Measurements from ENCODE around the gene BRD4.
A peak's percentile ranks its signal among the peaks of the same experiment; 100 is the strongest.

BRD4 gene

DNA sequence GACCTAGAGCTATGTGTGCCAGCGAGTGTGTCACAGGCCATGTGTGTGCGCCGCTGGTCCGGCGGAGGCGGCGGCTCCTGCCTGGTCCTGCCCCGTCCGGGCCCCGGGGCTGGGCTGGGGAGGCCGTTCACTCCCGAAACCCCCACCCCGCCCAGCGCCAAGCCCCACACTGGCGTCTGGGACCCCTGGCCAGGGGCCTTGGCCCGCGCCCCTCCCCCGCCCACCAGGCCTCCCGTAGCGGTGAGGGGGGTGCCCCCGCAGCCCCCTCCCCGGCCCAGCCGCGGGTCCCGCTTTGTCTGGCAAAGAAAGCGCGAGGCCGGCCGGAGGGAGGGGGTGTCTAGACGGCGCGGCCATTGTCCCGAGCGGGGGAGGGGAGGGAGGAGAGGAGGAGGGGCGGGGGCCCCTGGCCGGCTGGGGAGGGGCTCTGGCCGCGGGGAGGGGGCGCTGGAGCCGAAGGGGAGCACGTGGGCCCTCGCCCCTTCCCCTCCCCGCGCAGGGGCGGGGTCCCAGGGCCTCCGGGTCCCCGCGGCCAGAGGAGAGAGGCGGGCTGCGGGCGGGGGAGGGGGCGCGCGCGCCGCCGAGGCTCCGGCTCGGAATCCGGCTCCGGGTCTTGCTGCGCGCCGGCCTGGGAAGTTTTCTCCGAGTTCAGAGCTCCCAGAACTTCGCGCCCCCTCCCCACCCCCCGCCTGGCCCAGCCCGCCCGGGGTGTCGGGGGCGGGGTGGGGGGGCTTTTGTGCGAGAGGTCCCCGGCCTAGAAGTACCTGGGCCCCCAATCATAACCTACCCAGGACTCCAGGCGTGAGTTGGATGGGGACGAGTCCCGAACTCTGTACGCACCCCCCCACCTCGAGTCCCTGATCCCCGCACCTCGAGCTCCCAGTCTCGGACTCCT lies 132.4 kb downstream of the BRD4 start:
- Histone ChIP-seq H3K27ac (peak overlapping the region; percentile 98 to 99), H3K4me3 (peak overlapping the region; percentile 78 to 96), H3K27me3 (no peaks in the 10 kb centered on the region), H3K9me3 (no peaks in the 10 kb centered on the region), H3K4me1 (peaks cover 0 to 52% (median 45%) of the 10 kb centered on the region in 4 donors), H3K36me3 (peaks cover 0 to 12% (median 9%) of the 10 kb centered on the region in 3 donors)
- DNase-seq: peak; percentile 39 to 84
- intact Hi-C loops (cut with DNase I; ENCODE audit: low total_unique reads): loop anchor here (5.0 kb wide), 1 partner anchor 52 kb away; no protein-coding TSS in a partner anchor
- TF ChIP-seq, protein P1, sequence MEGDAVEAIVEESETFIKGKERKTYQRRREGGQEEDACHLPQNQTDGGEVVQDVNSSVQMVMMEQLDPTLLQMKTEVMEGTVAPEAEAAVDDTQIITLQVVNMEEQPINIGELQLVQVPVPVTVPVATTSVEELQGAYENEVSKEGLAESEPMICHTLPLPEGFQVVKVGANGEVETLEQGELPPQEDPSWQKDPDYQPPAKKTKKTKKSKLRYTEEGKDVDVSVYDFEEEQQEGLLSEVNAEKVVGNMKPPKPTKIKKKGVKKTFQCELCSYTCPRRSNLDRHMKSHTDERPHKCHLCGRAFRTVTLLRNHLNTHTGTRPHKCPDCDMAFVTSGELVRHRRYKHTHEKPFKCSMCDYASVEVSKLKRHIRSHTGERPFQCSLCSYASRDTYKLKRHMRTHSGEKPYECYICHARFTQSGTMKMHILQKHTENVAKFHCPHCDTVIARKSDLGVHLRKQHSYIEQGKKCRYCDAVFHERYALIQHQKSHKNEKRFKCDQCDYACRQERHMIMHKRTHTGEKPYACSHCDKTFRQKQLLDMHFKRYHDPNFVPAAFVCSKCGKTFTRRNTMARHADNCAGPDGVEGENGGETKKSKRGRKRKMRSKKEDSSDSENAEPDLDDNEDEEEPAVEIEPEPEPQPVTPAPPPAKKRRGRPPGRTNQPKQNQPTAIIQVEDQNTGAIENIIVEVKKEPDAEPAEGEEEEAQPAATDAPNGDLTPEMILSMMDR (IDR thresholded peaks at IDR 0.05): no peak

DNA sequence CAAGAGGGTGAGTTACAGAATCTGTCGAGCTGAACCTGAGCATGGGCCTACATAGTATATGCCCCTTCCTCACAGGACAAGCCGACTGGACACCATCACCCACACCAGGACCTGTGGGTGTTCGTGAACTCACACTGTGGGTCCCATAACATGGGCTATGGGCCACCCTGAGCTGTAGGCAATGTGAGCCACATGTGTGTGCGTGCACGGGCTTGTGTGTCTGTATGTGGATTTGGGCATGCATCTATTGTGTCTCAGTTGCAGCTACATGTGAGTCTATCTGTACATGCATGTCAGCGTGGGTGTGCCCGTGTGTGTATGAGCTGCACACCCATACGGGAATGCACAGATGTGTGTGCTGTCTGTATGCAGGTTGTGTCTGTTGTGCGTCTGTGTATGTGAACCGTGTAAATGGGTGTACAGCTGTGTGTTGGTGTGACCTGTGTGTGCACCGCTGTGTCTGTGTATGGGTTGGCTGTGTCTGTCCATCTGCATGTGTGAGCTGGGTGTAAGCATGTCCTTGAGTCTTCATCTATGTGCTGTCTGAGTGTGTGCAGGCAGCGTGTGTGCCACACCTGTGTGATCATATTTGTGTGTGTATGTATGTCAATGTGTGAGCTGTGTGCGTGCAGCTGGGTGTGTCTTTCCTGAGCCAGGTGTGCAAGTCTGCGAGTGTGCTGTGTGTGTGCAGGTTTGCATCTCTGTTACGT lies 133.2 kb downstream of the BRD4 start:
- Histone ChIP-seq H3K27me3 (no peaks in the 10 kb centered on the region), H3K4me1 (peaks cover 0 to 60% (median 52%) of the 10 kb centered on the region in 4 donors), H3K27ac (peak overlapping the region; percentile 98 to 99), H3K36me3 (peaks cover 0 to 12% (median 9%) of the 10 kb centered on the region in 3 donors), H3K9me3 (no peaks in the 10 kb centered on the region), H3K4me3 (peak overlapping the region; percentile 78 to 96)
- intact Hi-C loops (cut with DNase I; ENCODE audit: low total_unique reads): loop anchor here (5.0 kb wide), 1 partner anchor 53 kb away; no protein-coding TSS in a partner anchor
- no peak for DNase-seq
- TF ChIP-seq, protein P1 (IDR thresholded peaks at IDR 0.05): no peak

DNA sequence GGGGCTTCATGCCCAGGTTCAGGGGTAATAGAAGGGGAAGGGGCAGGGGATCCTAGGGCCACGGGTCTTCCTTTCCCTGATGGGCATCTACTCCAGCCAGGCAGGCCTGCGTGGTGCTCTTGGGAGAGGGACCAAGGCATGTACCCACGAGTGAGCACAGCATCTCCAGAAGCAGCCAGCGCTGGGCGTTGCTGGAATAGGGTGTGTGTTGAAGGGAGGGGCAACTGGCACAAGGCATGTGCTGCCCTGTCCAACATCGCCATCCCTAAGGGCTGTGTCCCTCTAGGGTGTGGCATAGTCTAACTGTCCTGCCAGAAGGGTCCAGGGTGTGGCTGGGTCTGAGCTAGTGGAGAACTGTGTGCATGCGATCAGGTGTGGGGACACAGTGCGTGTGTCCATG lies 134.4 kb downstream of the BRD4 start:
- TF ChIP-seq, protein P1 (IDR thresholded peaks at IDR 0.05): no peak
- intact Hi-C loops (cut with DNase I; ENCODE audit: low total_unique reads): loop anchor here (5.0 kb wide), 1 partner anchor 54 kb away; no protein-coding TSS in a partner anchor
- Histone ChIP-seq H3K36me3 (peaks cover 6 to 17% (median 12%) of the 10 kb centered on the region in 3 donors), H3K27ac (peak overlapping the region; percentile 98 to 99), H3K4me3 (peak overlapping the region; percentile 78 to 96), H3K4me1 (peaks cover 0 to 71% (median 60%) of the 10 kb centered on the region in 4 donors), H3K27me3 (no peaks in the 10 kb centered on the region), H3K9me3 (no peaks in the 10 kb centered on the region)
- DNase-seq: peak; percentile 54 to 90

DNA sequence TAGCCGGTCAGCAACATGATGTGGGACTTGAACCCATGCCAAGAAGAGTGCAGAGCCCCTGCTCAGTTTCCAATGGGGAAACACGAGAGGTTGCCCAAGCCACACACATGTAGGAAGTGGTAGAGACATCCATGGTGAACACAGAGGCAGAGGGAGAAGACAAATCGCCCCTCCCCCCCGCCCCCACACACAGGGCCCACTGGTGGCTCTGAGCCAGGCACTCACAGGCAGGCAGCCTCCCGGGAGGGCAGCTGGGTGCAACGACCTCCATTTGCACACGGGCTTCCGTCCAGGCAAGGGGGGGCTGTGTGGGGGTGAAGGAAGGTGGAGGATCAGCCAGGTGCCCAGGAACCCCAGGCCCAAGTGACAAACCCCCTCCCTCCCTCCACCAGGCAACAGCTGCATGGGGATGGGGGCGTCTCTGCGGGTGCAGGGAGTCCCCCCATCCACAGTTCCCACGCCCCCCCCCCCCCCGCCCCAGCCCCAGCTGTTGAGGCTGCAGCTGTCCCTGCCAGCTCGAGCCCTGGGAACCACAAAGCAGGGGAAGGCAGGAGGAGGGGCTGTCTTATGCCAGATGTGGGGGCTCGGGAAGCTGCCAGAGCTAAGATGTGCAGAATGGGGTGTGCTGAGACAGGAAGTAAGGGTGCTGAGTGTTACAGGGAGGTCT lies 134.9 kb downstream of the BRD4 start:
- intact Hi-C loops (cut with DNase I; ENCODE audit: low total_unique reads): loop anchor here (5.0 kb wide), 1 partner anchor 55 kb away; no protein-coding TSS in a partner anchor
- TF ChIP-seq, protein P1 (IDR thresholded peaks at IDR 0.05): no peak
- H3K4me1 ChIP-seq: peaks cover 0 to 77% (median 65%) of the 10 kb centered on the region in 4 donors
- DNase-seq: peak in 1 of 2 donors; percentile 81
- peaks cover 11 to 21% (median 18%) of the 10 kb centered on the region in 3 donors for H3K36me3 ChIP-seq
- no peaks in the 10 kb centered on the region for H3K27me3 ChIP-seq
- H3K9me3 ChIP-seq: no peaks in the 10 kb centered on the region
- peak overlapping the region; percentile 98 to 99 for H3K27ac ChIP-seq
- peak overlapping the region; percentile 78 to 96 for H3K4me3 ChIP-seq
